Tibial nerve (tissue), 4 donors: ENCODE results near the gene NFILZ. TPM values are rescaled to one million over a fixed set of nuclear protein-coding genes. Genes with fewer than 3 reads are reported as not detected.

Source experiments
- DNase-seq, 2 donors: peaks; one replicate each; pipeline ENCODE4 v3.0.0-alpha.2; 2019; ENCODE audit warnings: low spot score in 2 of 2
- H3K27ac ChIP-seq, 4 donors: fragments of 200-600 bp; sonication (generic) in 3 of 4; one replicate each; pipeline ENCODE4 v1.5.1; 2017 to 2019; ENCODE audit warnings: mild to moderate bottlenecking in 1 of 4
- H3K27me3 ChIP-seq, 2 donors: fragments of 200-600 bp; sonication (generic) in 1 of 2; one replicate each; pipeline versions ENCODE4 v1.5.1 to v1.6.0; 2017 to 2019
- H3K36me3 ChIP-seq, 3 donors: fragments of 200-600 bp; sonication (generic); one replicate each; pipeline ENCODE4 v1.5.1; 2018 to 2019
- H3K4me1 ChIP-seq, 4 donors: fragments of 200-600 bp; sonication (generic) in 3 of 4; one replicate each; pipeline ENCODE4 v1.5.1; 2017 to 2019
- H3K4me3 ChIP-seq, 4 donors: fragments of 200-600 bp; sonication (generic) in 3 of 4; one replicate each; pipeline ENCODE4 v1.5.1; 2017 to 2019; ENCODE audit warnings: mild to moderate bottlenecking in 1 of 4, moderate library complexity in 1 of 4
- H3K9me3 ChIP-seq, 4 donors: fragments of 200-600 bp; sonication (generic) in 3 of 4; one replicate each; pipeline ENCODE4 v1.5.1; 2017 to 2019
- EP300 ChIP-seq, 2 donors: sonication (generic); formaldehyde crosslinking; IDR thresholded peaks; one replicate each; pipeline ENCODE4 v1.6.1; 2017; ENCODE audit warnings: antibody characterized with exemption in 2 of 2, mild to moderate bottlenecking in 1 of 2
- POLR2A ChIP-seq, 2 donors: fragments of 450-650 bp; IDR thresholded peaks; one replicate each; pipeline ENCODE4 v1.6.1; 2017; ENCODE audit warnings: antibody characterized with exemption in 2 of 2, mild to moderate bottlenecking in 2 of 2, moderate library complexity in 2 of 2
- WGBS, 2 donors: methylation state at CpG; one replicate each; pipeline ENCODE4 v1.1.5; 2018; 5-methylcytosine and 5-hydroxymethylcytosine counted together
- total RNA-seq, 4 donors: library from RNA; depleted of rRNA; stranded (reverse); fragments of >200 nt; gene quantifications; one replicate each; pipeline ENCODE4 v1.1.0, GENCODE V29; 2016
- TF ChIP-seq, protein P1 (sequence below), 5 experiments: fragments of 200-600 bp in 3 of 5; fragments of 450-650 bp in 2 of 5; sonication (generic) in 3 of 5; IDR thresholded peaks; one replicate each; pipeline ENCODE4 v1.5.1; 2016 to 2019; ENCODE audit warnings: antibody characterized with exemption in 5 of 5, mild to moderate bottlenecking in 3 of 5, moderate library complexity in 2 of 5

Gene NFILZ, protein sequence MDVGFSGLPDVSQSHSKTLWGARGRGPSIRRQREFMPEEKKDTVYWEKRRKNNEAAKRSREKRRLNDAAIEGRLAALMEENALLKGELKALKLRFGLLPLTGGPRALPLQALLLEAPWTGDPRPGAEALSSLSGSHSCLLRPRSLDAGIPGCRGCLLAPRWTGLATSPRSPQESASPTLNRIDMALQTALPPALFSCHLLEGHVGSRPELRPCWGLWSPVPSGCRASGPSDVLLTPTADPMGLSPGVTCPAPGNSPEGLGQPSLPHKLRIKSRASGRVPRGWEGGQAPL
- not detected for total RNA-seq

- Histone ChIP-seq H3K9me3 (peaks cover 0 to 32% (median 0%) of the 10 kb centered on the region in 4 donors), H3K36me3 (no peaks in the 10 kb centered on the region), H3K4me3 (no peak within 1 kb of the TSS), H3K27me3 (no peaks in the 10 kb centered on the region), H3K4me1 (peaks cover 0 to 6% (median 0%) of the 10 kb centered on the region in 4 donors), H3K27ac (peak within 1 kb of the TSS in 2 of 4 donors; percentile 71 to 76)
- no peak for DNase-seq
- TF ChIP-seq POLR2A (IDR thresholded peaks at IDR 0.05), result no peak
- no peak for TF ChIP-seq EP300 (IDR thresholded peaks at IDR 0.05)
- TF ChIP-seq, protein P1, sequence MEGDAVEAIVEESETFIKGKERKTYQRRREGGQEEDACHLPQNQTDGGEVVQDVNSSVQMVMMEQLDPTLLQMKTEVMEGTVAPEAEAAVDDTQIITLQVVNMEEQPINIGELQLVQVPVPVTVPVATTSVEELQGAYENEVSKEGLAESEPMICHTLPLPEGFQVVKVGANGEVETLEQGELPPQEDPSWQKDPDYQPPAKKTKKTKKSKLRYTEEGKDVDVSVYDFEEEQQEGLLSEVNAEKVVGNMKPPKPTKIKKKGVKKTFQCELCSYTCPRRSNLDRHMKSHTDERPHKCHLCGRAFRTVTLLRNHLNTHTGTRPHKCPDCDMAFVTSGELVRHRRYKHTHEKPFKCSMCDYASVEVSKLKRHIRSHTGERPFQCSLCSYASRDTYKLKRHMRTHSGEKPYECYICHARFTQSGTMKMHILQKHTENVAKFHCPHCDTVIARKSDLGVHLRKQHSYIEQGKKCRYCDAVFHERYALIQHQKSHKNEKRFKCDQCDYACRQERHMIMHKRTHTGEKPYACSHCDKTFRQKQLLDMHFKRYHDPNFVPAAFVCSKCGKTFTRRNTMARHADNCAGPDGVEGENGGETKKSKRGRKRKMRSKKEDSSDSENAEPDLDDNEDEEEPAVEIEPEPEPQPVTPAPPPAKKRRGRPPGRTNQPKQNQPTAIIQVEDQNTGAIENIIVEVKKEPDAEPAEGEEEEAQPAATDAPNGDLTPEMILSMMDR (IDR thresholded peaks at IDR 0.05), result no peak
- 94 to 95% methylated on average over 10 to 11 of the region's 11 CpGs for WGBS, 2 donors
These were observed at the start of gene NFILZ for GRCh38 chr19:8629996-8630683. TSS of gene NFILZ (plus strand) at chr19:8630633. CDS start at chr19:8676766, 46,133 bp downstream.

- Histone ChIP-seq H3K9me3 (no peaks in the 10 kb centered on the region), H3K36me3 (peaks cover 0 to 17% (median 0%) of the 10 kb centered on the region in 3 donors), H3K27ac (no peak overlapping the region), H3K4me3 (no peak overlapping the region), H3K4me1 (peaks cover 0 to 23% (median 14%) of the 10 kb centered on the region in 4 donors), H3K27me3 (no peaks in the 10 kb centered on the region)
- 6 to 7% methylated on average over 18 to 21 of the region's 21 CpGs for WGBS, 2 donors
- TF ChIP-seq, protein P1 (IDR thresholded peaks at IDR 0.05), result peak; percentile 99 to 100 (median 99)
- TF ChIP-seq EP300 (IDR thresholded peaks at IDR 0.05), result no peak
- DNase-seq, result peak; percentile 67 to 87
These were observed 49.6 kb upstream of the NFILZ start for GRCh38 chr19:8580710-8581281.

- Histone ChIP-seq H3K36me3 (peaks cover 0 to 50% (median 0%) of the 10 kb centered on the region in 3 donors), H3K9me3 (no peaks in the 10 kb centered on the region), H3K27ac (no peak overlapping the region), H3K27me3 (no peaks in the 10 kb centered on the region), H3K4me3 (no peak overlapping the region), H3K4me1 (peaks cover 0 to 11% (median 4%) of the 10 kb centered on the region in 4 donors)
- TF ChIP-seq EP300 (IDR thresholded peaks at IDR 0.05) (no peak), POLR2A (IDR thresholded peaks at IDR 0.05) (no peak)
- TF ChIP-seq, protein P1 (IDR thresholded peaks at IDR 0.05), result no peak
- 78 to 85% methylated on average over 48 to 63 of the region's 71 CpGs for WGBS, 2 donors
- DNase-seq, result no peak
These were observed 45.2 kb upstream of the NFILZ start for GRCh38 chr19:8584965-8585893.

GRCh38 chr19:8585894-8586750 lies 44.3 kb upstream of the NFILZ start:
- Histone ChIP-seq H3K27ac (no peak overlapping the region), H3K4me1 (peaks cover 0 to 3% (median 0%) of the 10 kb centered on the region in 4 donors), H3K4me3 (no peak overlapping the region), H3K27me3 (no peaks in the 10 kb centered on the region), H3K9me3 (no peaks in the 10 kb centered on the region), H3K36me3 (peaks cover 0 to 50% (median 0%) of the 10 kb centered on the region in 3 donors)
- TF ChIP-seq, protein P1 (IDR thresholded peaks at IDR 0.05), result peak in 3 of 5 experiments; percentile 14 to 42 (median 28)
- no peak for TF ChIP-seq POLR2A (IDR thresholded peaks at IDR 0.05)
- WGBS, 2 donors, result 78 to 82% methylated on average over 18 to 29 of the region's 34 CpGs
- no peak for DNase-seq
